IPS-NIHi7 (cell line): ENCODE measurements around the gene LRP1B.

ENCODE experiments used
- DNase-seq: peaks from one replicate; pipeline ENCODE4 v3.0.0; 2012; ENCODE audit warnings: mixed read lengths; ENCODE audit errors: extremely low spot score

Gene LRP1B

GRCh38 chr2:140542627-140543026 lies 1588.2 kb downstream of the LRP1B start:
- DNase-seq: no peak

GRCh38 chr2:140539242-140539875 lies 1591.5 kb downstream of the LRP1B start:
- DNase-seq: no peak

GRCh38 chr2:140529706-140530105 lies 1601.1 kb downstream of the LRP1B start:
- no peak for DNase-seq

GRCh38 chr2:140528982-140529381 lies 1601.8 kb downstream of the LRP1B start:
- no peak for DNase-seq

DNA sequence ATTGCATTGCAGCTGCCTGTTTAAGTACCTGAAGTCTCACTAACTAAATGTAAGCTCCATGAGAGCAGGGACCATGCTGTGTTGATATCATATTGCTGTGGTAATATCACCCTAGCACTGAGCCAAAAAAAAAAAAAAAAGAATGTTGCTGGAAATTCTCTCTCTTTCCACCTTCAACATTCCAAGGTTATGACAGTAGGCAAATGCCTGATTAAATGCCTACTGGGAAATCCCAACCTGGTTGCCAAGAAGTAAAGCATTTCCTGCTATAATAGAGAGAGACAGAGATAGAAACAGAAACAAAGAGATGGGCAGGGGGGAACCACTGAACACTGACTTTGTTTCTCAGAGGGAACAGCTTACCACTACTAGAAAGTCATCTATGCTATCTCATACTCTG lies 1604.2 kb downstream of the LRP1B start:
- no peak for DNase-seq

DNA sequence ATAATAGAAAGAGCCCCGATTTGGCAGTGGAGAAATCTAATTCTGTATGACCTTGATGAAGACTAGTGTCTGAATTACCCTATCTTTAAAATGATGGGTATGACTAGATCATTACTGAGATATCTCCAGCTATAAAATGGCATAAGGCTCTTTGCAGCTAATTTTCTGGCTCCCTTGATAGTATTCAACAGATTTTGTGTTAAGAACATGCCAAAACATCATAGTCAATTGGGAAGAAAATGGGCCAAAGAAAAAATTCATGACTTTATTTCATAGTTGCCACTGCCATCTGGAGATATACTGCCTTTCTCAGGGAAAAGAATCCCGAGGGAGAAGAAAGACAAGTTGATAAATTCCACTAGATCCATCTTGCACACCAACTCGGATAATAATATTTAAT lies 1618.7 kb downstream of the LRP1B start:
- no peak for DNase-seq

DNA sequence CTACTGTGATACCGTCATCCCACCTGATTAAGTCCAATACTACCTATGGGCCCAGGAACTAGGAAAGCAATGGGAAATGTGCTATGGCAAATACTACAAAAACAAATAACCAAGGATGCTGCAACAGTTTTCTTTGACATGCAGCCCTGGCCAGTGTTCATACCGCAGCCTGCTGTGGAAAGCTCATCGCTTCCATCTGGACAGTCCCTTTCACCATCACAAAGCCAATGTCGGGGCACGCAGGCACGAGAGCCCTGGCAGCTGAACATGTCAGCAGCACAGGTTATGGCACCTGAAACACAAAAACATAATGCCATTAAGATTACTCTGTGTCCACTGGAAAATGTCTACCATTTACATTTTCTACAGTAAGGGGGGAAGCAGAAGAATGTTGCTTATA lies 1621.1 kb downstream of the LRP1B start:
- DNase-seq: no peak

DNA sequence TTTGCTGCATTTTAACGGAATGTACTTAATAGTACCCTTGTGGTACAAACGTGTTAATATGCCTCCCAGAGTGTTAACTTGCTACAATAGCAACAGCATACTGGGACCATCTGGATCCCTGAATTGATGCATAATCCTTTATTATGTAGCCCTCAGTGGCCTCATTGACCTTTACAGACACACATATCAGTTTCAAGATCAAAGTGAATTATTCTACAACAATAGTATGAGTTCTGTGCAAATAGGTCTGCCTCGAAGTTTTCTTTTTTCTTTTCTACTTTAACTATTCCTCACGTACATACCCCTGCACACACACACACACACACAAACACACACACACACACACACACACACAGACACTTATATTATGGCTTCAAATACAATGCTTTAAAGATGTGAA lies 1622.1 kb downstream of the LRP1B start:
- DNase-seq: no peak

GRCh38 chr2:140506606-140507005 lies 1624.2 kb downstream of the LRP1B start:
- no peak for DNase-seq

- DNase-seq: no peak
These were observed 1626.2 kb downstream of the LRP1B start for GRCh38 chr2:140504601-140505000.

DNA sequence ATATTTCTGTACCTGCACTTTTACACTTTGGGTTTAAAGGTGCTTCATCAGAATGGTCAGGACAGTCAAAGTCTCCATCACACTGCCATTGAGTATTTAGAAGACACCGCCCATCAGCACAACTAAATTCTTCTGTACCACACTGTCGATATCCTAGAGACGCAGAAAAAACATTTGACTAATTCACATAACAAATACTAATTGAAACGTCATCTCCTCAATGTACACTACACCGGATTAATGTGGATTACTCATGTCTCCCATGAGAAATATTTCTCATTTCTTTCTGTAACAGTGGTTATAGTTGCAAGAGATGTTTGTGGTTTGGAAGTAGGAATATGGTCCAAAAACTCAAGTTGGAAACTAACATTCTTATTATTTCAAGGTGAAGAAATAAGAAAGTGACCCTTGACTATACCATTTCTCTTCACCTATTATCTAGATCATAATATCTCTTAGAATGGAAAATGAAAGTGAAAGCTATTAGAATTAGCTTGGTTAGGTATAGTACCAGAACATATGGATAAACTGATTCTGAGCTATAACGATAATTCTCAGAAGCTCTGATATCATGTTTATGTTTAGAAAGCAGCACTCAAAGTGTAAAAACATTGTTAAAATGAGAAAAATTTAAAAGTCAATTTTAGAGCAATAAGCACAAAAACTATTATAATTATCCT lies 1627.7 kb downstream of the LRP1B start:
- DNase-seq: no peak

GRCh38 chr2:140498360-140498759 lies 1632.5 kb downstream of the LRP1B start:
- no peak for DNase-seq

GRCh38 chr2:140496714-140497113 lies 1634.1 kb downstream of the LRP1B start:
- no peak for DNase-seq

DNA sequence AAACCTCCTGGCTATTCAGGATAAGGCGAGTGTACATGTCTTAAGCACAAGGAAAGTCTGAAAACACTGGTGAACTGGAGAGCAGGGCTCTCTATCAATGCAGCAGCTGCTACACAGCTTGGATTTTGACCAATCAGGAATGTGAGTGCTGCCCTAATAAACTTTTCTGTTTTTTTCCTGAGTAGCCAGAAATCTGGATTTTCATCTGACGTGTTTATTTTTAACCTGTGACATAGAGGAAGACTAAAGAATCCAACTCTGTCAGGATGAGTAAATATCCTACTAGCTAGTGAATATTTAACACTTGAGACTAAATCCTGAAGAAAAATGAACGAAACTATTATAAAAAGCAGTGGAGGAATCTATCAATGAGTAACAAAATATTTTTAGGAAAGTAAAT lies 1638.9 kb downstream of the LRP1B start:
- no peak for DNase-seq

GRCh38 chr2:140489193-140489592 lies 1641.6 kb downstream of the LRP1B start:
- DNase-seq: no peak

DNA sequence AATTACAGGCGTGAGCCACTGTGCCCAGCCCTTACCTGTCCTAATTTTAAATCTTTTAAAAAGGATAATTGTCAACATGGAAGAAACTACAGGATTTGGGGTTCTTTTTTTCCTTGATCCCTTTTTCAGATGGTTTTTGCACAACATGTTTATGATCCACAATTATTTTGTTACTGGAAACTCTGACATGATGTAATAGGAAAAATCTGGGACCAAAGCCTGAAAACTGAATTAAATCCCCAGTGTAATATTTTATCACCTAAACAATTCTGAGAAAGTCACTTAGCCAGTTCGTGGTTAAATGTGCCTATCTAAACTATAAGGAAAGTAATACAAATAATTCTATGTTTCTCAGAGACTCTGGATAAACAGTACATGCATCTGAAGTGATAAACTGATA lies 1649.7 kb downstream of the LRP1B start:
- no peak for DNase-seq

DNA sequence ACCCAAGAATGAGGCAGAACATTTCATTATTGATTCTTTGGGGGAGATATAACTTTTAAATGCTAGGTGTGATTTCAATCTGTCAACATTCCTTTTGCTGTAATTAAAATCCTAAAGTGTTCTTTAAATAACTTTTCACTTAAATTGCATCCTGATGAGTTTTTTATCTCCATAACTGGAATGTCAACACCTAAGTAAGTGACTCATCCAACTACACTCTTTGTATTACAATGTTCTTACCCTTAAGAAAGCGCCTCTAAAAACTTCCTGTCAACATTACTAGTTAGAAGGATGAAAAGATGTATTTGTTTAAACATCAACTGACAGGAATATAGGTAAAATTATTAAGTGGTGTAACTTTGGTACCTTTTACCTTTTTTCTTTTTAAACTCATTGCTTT lies 1657.0 kb downstream of the LRP1B start:
- DNase-seq: no peak

DNA sequence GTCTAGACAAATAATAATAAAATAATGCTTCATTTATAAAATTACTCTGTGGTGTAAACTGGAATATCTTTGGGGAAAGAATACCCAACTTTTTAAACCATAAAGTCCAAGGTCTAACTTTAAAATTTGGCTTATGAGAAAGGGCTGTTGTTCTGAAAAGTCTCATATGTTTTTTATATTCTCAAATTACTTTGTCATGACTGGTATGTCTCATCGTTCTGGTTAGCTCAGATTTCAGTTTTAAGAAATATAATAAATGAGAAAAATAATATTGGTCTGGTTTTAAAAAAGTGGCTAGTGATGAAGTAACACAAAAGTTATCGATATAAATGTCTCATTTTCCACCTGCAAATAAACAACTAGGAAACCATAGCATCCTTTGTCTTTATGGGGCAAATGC lies 1658.1 kb downstream of the LRP1B start:
- DNase-seq: no peak

GRCh38 chr2:140465301-140465700 lies 1665.5 kb downstream of the LRP1B start:
- DNase-seq: no peak

- DNase-seq: no peak
These were observed 1667.8 kb downstream of the LRP1B start for GRCh38 chr2:140462990-140463389.

DNA sequence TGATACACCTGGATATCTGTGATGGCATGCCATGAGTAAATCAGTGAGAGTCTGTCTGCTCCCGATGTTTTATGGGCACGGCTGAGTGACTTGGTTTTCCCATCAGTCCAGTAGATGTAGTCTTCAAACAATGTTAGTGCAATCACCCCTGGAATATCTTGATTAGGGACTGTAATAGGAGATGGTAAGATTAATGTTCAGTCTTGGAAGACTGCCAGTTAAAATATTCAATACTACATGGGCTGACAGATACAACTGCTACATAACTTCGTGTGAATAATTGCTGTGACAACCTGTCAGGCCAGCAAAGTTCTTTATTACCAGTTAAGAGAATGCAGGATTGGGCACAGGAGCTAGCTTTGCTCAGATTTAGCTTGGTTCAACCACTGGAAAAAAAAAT lies 1673.3 kb downstream of the LRP1B start:
- DNase-seq: no peak

DNA sequence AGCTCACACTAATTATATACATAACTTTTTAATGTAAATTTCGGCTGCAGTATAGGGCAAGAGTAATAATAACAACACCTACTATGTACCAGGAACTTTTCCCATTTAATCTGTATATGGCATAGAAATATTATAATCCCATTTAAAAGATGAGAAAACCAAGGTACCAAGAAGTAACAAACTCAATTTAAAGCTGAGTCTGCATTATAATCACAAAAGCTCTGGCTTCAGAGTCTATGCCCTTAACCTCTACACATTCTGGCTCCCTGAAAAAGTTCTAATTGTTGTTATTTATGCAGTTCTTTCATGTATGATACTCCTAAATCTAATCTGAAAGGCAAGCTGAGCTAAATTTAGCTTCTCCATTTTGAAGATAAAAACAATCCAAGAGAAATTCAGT lies 1675.5 kb downstream of the LRP1B start:
- no peak for DNase-seq

DNA sequence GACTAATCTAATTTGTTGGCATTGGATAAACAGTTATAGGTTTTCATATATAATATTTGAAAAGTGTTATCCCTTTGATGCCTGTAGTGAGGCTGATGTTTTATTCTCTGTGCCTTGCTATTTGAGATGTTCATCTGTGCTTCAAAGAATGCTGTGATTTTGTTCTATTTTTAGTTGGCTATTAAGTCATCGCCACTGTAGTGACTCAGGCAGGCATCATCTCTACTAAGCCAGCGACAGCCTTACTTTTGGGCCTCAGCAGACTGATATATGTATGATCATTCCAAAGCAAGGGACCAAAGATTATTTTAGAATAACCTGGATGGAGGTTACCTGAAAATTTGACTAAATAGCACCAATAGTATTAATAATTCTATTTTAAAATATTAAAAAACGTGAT lies 1676.1 kb downstream of the LRP1B start:
- no peak for DNase-seq

GRCh38 chr2:140451324-140451723 lies 1679.5 kb downstream of the LRP1B start:
- DNase-seq: no peak
